ENCODE data around the gene RNU1-2.
"Not testable (repeated sequence)": the region's sequence is repeated elsewhere in the genome, so short reads cannot be mapped to it uniquely, and the experiment has no call there.

RNU1-2 gene

GRCh38 chr1:16925635-16926490, 30.1 kb downstream of the RNU1-2 start:
- DNase-seq (ENCODE audit: low read depth): no peak

- no peak for DNase-seq (ENCODE audit: low read depth)
Observed at GRCh38 chr1:16926491-16927073, 30.8 kb downstream of the RNU1-2 start.

GRCh38 chr1:16927256-16927655, 31.5 kb downstream of the RNU1-2 start:
- no peak for DNase-seq (ENCODE audit: low read depth)

GRCh38 chr1:16927711-16928485, 32.1 kb downstream of the RNU1-2 start:
- DNase-seq (ENCODE audit: low read depth): no peak

DNA sequence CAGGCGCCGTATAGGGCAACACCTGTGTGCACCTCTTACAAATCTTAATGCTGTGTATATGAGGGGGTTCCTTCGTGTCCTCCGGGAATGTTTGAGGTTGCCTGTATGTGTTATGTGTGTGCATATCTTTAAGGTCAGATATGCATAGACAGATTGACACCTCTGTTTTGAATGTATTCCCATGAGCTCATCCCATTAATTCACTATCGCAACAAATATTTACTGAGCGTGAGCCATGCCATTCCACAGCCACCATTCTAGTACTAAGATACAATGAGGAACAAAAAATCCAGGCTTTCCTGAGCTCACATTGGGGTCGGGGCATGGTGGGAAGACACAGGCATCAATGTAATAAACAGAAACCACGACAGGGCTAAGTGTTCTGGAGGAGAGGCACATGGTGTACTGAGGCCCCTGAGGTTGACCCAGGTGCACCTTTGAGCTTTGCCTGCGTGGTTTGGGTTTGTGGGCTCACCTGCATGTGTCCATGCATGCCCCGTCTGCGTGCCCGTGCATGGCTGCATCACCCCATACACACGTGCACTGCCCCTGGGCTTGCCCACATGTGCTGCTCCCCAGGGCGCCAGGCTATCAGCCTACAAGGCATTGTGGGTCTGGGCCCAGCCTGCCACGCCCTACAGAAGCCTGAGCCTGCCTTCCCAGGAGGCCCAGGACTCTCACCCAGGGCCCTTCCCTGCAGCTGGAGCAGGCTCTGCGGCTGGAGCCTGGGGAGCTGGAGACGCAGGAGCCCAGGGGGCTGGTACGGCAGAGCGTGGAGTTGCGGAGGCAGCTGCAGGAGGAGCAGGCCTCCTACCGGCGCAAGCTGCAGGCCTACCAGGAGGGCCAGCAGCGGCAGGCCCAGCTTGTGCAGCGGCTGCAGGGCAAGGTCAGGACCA, 33.6 kb downstream of the RNU1-2 start:
- DNase-seq (ENCODE audit: low read depth): not testable (repeated sequence)

DNA sequence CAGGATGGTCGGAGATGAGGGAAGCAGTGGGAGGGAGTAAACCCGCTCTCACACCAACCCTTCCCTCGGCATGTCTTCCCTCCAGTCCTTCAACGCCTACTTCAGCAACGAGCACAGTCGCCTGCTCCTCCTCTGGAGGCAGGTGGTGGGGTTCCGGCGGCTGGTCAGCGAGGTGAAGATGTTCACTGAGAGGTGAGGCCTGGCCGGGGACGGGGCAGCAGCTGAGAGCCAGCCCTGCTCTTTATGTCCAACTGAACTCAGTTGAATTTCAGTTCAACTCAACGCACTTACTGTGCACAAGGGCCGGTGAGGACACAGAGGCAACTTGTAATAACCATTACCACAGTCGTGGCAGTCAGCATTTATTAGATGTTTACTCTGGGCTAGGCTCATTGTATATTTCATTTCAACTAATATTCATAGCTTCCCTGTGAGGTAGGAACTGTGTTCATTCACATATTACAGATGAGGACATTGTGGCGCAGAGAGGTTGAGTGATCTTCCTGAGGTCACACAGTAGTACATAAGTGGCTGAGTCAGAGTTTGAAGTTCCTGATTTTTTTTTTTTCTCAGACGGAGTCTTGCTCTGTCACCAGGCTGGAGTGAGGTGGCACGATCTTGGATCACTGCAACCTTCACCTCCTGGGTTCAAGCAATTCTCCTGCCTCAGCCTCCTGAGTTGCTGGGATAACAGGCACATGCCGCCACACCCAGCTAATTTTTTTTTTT, 35.6 kb downstream of the RNU1-2 start:
- DNase-seq (ENCODE audit: low read depth): not testable (repeated sequence)

GRCh38 chr1:16933945-16934344, 38.2 kb downstream of the RNU1-2 start:
- not testable (repeated sequence) for DNase-seq (ENCODE audit: low read depth)

GRCh38 chr1:16936580-16936979, 40.8 kb downstream of the RNU1-2 start:
- not testable (repeated sequence) for DNase-seq (ENCODE audit: low read depth)

GRCh38 chr1:16938351-16939321, 42.9 kb downstream of the RNU1-2 start:
- DNase-seq (ENCODE audit: low read depth): no peak

DNA sequence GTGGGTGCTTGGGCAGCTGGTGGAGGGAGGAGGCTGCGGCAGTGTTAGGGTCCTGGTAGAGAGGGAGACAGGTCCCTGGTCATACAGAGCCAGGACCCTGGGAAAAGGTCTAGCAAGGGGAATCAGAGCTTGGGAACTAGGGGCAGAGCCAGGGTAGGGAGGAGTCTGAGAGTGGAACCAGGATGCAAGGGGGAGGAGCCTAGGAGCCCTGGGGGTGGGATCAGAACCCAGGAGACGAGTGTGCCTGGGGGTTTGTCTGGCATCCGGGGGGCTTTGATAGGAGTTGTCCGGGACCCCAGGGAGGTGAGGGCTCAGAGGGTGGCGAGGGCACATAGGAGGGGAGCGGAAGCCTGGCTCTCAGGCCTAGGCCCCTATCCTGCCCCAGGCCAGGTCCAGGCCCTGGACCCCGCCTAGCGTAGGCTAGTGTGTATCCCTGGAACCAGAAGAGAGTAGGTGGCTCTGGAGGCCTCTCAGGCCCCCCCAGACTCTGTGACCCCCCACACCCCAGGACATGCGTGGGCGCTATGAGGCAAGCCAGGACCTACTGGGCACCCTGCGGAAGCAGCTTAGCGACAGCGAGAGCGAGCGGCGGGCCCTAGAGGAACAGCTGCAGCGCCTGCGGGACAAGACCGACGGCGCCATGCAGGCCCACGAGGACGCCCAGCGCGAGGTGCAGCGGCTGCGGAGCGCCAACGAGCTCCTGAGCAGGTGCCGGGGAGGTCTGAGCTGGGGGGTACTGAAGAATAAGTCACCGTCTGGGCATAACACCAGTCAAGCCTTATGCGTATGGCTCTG, 43.8 kb downstream of the RNU1-2 start:
- DNase-seq (ENCODE audit: low read depth): not testable (repeated sequence)

GRCh38 chr1:16944038-16944437, 48.3 kb downstream of the RNU1-2 start:
- no peak for DNase-seq (ENCODE audit: low read depth)

GRCh38 chr1:16945512-16945911, 49.7 kb downstream of the RNU1-2 start:
- DNase-seq (ENCODE audit: low read depth): not testable (repeated sequence)
